ENCODE measurements around the gene PHLDB3. TPM values are rescaled to one million over a fixed set of nuclear protein-coding genes. Genes with fewer than 3 reads are reported as not detected.

The PHLDB3 gene
- 16.4 TPM for total RNA-seq

DNA sequence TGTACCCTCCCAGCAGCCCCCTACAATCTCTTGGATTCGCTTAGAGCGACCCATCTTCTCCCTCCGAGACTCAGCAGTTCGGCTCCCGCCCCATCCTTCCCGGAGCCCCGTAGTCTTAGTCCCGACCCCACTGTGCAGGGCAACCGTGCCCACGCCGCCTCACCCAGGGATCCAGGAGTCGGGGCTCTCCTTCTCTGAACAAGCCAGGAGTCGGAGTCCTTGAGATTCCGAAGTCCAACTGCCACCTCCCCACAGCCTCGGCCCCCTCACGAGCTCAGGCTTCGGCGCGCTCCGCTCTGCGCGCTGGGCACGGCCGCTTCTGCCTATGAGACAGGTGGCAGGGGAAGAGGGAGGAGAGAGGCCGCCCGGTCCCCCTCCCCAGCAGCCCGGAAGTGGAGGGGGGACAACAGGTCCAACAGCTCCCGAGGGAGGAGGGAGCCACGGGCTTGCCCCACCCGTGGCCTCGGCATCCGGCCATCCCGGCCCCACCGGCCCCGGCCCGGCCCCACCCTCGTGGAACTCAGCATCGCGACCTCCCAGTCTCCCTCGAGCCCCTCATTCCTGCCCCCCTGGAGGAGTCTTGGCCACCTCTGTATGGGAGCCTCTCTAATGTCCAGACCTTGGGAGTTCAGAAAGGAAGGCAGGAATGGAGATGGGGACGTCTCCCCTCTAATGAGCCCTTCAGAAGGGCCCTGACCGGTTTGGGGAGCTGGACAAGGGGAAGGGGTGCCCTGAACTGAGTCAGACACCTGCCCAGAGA lies at the start of gene PHLDB3:
Gene PHLDB3, minus strand, starts transcription at position 321 of the 760 bp plus-strand sequence. CDS start 628 bp downstream, outside the sequence.

DNA sequence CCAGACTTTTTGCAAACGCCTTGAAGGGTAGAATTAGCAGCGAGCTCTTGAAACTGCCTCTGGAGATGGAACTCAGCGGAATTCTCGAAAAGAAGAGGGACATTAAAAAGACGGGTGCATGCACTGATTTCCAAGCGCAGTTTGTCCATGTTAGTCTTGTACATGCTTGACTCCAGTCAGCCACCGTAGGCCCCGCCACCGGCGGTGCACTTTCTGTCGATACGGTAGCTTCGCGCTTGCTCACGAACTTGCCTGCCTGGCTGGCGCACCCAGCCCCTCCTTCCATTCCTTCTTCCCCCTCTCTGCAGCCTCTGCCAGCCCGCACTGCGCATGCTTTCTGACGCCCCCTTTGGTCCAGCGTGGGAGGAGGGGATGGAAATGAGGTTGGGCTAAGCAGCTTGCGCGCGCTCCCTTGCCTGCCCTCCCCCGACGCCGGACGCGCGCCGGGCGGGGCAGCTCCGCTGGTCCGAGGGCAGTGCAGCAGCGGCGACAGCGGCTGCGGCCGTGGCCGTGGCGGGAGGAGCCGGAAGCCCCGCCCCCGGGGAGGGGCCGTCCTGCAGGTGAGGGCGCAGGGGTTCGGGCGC lies 28.5 kb upstream of the PHLDB3 start, which contains the start of gene ZNF575:
Gene ZNF575, plus strand, starts transcription at position 227 of the 584 bp plus-strand sequence. CDS start 1,235 bp downstream, outside the sequence.

DNA sequence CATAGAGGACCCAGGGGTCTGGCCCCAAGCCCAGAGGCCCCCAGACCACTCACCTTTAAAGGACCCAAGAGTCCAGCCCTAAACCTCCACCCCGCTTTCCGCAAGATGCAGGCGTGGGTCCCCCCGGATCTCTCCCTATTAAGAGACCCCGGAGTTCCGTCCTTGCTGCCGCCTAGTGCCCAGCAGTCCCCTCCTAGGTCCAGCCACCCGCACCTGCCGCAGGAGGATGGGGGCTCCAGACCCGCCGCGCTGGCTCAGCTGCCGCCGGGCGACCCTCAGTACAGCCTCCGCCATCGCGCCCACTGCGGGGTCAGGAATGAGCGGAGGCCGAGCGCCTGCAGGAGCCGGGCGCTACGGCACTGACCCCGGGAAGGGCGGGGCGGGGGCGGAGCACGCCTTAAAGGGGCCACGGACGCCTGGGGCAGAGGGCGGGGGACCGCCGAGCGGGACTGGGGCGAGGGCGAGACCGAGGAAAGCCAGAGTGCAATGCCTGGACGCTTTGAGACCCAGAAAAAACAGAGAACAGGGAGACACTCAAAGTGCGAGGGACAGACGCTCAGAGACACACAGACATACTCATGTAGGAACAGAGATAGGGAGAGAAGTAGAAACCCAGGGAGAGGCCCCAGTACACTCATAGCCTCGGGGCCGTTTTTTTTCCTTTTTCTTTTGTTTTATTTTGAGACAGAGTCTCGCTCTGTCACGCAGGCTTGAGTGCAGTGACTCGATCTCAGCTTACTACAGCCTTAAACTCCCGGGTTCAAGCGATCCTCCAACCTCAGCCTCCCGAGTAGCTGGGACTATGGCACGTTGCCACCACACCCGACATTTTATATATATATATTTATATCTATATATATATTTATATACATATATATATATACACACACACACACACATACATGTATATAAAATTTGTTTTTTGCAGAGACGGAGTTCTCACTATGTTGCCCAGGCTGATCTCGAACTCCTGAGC lies 22.6 kb upstream of the PHLDB3 start, which contains the start of gene ETHE1:
Gene ETHE1, minus strand, starts transcription at position 318 of the 976 bp plus-strand sequence. Its CDS starts 24 bp downstream, at position 294.

DNA sequence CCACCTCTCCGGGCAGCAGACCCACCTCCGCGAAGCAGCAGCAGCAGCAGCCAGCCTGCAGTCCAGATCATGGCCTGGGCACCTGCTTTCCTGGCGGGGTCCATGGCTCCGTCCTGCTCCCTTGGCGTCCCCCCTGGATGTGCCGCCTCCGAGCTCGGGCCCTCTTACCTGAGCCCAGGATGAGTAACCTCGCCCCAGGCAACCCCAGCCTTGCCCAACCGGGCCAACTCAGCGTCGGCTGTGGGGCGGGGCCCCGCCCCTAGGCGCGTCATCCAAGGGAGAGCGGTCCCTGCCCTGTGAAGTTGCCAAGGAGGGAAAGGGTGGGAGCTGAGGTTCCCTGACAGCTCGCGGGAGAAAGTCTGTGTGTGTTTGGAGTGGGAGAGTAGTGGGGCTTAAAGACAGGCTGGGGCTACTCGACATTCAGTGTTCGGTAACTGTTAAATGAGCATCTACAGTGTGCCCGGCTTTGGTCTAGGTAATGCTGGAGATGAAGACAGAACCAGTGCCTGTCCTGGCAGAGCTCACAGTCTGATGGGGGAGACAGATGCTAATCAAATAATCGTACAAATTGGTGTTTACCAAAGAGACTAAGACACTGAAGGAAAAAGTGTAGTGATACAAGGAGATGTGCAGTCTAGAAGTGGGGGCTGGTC lies 39.0 kb downstream of the PHLDB3 start, which contains the start of gene LYPD3:
Gene LYPD3, minus strand, starts transcription at position 141 of the 653 bp plus-strand sequence. Its CDS starts 37 bp downstream, at position 104.

Other genes starting within 250 kb of the PHLDB3 start
- gene PSG9, start 235.2 kb downstream of the PHLDB3 start, total RNA-seq, result not detected
- gene CD177, start 151.1 kb downstream of the PHLDB3 start, total RNA-seq, result 4.5 TPM
- 0.55 TPM for gene TEX101, start 89.9 kb downstream of the PHLDB3 start, total RNA-seq
- 2.9 TPM for gene LYPD3, start 39.1 kb downstream of the PHLDB3 start, total RNA-seq
- 24.4 TPM for gene ETHE1, start 22.5 kb upstream of the PHLDB3 start, total RNA-seq
- gene ZNF575, start 28.4 kb upstream of the PHLDB3 start, total RNA-seq, result 1.0 TPM
- gene XRCC1, start 70.8 kb upstream of the PHLDB3 start, total RNA-seq, result 32.4 TPM
- 10.1 TPM for gene PINLYP, start 71.1 kb upstream of the PHLDB3 start, total RNA-seq
- 55.9 TPM for gene IRGQ, start 91.4 kb upstream of the PHLDB3 start, total RNA-seq
- 16.3 TPM for gene ZNF576, start 91.8 kb upstream of the PHLDB3 start, total RNA-seq
- not detected for gene SRRM5, start 107.3 kb upstream of the PHLDB3 start, total RNA-seq
- gene ZNF428, start 114.9 kb upstream of the PHLDB3 start, total RNA-seq, result 43.9 TPM
- 44.0 TPM for gene CADM4, start 135.1 kb upstream of the PHLDB3 start, total RNA-seq
- gene PLAUR, start 165.4 kb upstream of the PHLDB3 start, total RNA-seq, result 9.2 TPM
- gene IRGC, start 211.3 kb upstream of the PHLDB3 start, total RNA-seq, result not detected